ENCODE data around the gene ADAP2. TPM values are rescaled to one million over a fixed set of nuclear protein-coding genes. Genes with fewer than 3 reads are reported as not detected.

ADAP2 gene
- total and polyA plus RNA-seq, 2 of the 8 experiments (the other 6 are each of a cell fraction or from before 2014, with no cell fraction given), result 0.76 to 1.1 TPM

- Histone ChIP-seq H3K9ac (replicated peaks in 1 of 4; ENCODE audit: extremely low read depth in 1 of 4, low read depth in 3 of 4, low read length in 3 of 4) (no peak overlapping the region; a peak in 1 of 7 replicates), H2AK5ac (ENCODE audit: low read depth, low read length) (no peak overlapping the region), H3K79me1 (ENCODE audit: low read depth, low read length) (no peaks in the 10 kb centered on the region), H2AFZ (ENCODE audit: low read length) (no peak overlapping the region), H2BK120ac (replicated peaks; ENCODE audit: low read depth, low read length) (no peak overlapping the region), H3K36me3 (ENCODE audit: control insufficient read depth in 2 of 4, insufficient read depth in 4 of 4, low read length in 3 of 4) (no peaks in the 10 kb centered on the region), H2BK12ac (ENCODE audit: low read depth, low read length) (no peak overlapping the region), H3K56ac (replicated peaks; ENCODE audit: insufficient read length, low read depth, low read length) (no peak overlapping the region), H4K8ac (ENCODE audit: extremely low read depth, insufficient read depth, low read length) (no peak overlapping the region), H3K27ac (ENCODE audit: low read depth, low read length) (no peak overlapping the region), H3K18ac (ENCODE audit: extremely low read depth, low read length) (no peak overlapping the region), H3K79me2 (ENCODE audit: control insufficient read depth in 1 of 2, insufficient read depth in 2 of 2, low read length in 2 of 2) (no peaks in the 10 kb centered on the region), H3K4me3 (ENCODE audit: extremely low read depth in 1 of 4, insufficient read depth in 2 of 4, low read depth in 3 of 4, low read length in 4 of 4) (no peak overlapping the region), H3K14ac (ENCODE audit: insufficient read length) (no peak overlapping the region), H3K4me2 (ENCODE audit: insufficient read depth in 1 of 2, low read depth in 2 of 2, low read length in 2 of 2) (no peak overlapping the region), H3K9me3 (ENCODE audit: insufficient read depth in 2 of 2, low read depth in 1 of 2, low read length in 1 of 2) (no peaks in the 10 kb centered on the region), H3K4me1 (replicated peaks in 1 of 4; ENCODE audit: control insufficient read depth in 3 of 4, insufficient read depth in 4 of 4, low read length in 3 of 4) (no peaks in the 10 kb centered on the region), H3K23me2 (ENCODE audit: low read depth, low read length) (no peaks in the 10 kb centered on the region), H4K5ac (ENCODE audit: insufficient read length, low read depth, low read length) (no peak overlapping the region), H4K20me1 (replicated peaks in 1 of 2; ENCODE audit: control insufficient read depth in 1 of 2, insufficient read depth in 2 of 2, low read length in 2 of 2) (no peaks in the 10 kb centered on the region), H2BK20ac (ENCODE audit: low read length) (no peak overlapping the region), H3K23ac (ENCODE audit: insufficient read length) (no peak overlapping the region), H2BK5ac (ENCODE audit: low read depth, low read length) (no peak overlapping the region), H3K27me3 (replicated peaks in 1 of 4; ENCODE audit: control insufficient read depth in 3 of 4, extremely low read depth in 1 of 4, insufficient read depth in 3 of 4, low read length in 3 of 4) (peaks cover 0 to 10% (median 4%) of the 10 kb centered on the region in 4 experiments; a peak in 6 of 7 replicates), H2BK15ac (ENCODE audit: low read length) (no peak overlapping the region), H4K91ac (replicated peaks; ENCODE audit: insufficient read length, low read length) (no peak overlapping the region), H3K4ac (replicated peaks; ENCODE audit: insufficient read length, low read depth, low read length) (no peak overlapping the region)
- CTCF ChIA-PET (ENCODE audit: partially characterized antibody), result interaction anchor here (0.6 to 1.4 kb wide), 4 partner anchors 10 to 42 kb away, joined by 3 read pairs; partner anchors contain the start of gene RNF135
- POLR2A ChIA-PET (ENCODE audit: partially characterized antibody), result no interaction called here
- no peak for DNase-seq (ENCODE audit: low read depth in 1 of 2, low spot score in 2 of 2)
- no peak for FAIRE-seq
- WGBS, 2 experiments (ENCODE audit: extremely low coverage in 1 of 2, insufficient coverage in 1 of 2, insufficient read length in 1 of 2, insufficient replicate concordance in 2 of 2, low coverage in 1 of 2, low lambda C conversion rate in 2 of 2, missing lambda C conversion rate in 1 of 2), result 76% methylated on average over 3 of the region's 3 CpGs; no CpG with 5 or more reads in 1 of the 2 experiments
- TF ChIP-seq TEAD4 (IDR thresholded peaks at IDR 0.05; ENCODE audit: low read depth, low read length) (no peak), SP4 (IDR thresholded peaks at IDR 0.05; ENCODE audit: low read length) (no peak), CTBP2 (IDR thresholded peaks at IDR 0.05; ENCODE audit: borderline replicate concordance, insufficient read depth, insufficient read length, low read length) (no peak), E2F6 (IDR thresholded peaks at IDR 0.05) (no peak), POU5F1 (IDR thresholded peaks at IDR 0.05; ENCODE audit: low read depth, low read length) (no peak), CBX5 (IDR thresholded peaks at IDR 0.05; ENCODE audit: low read depth, low read length) (no peak), KDM5A (IDR thresholded peaks at IDR 0.05; ENCODE audit: low read length) (no peak), EZH2 (IDR thresholded peaks at IDR 0.05; ENCODE audit: low read depth, low read length, severe bottlenecking) (no peak)
Measured at GRCh38 chr17:30928584-30928983, 6.8 kb downstream of the ADAP2 start.

Measured in H1 (cell line).